Stimulated activated effector memory CD8-positive, alpha-beta T cell treated with anti-CD3 and anti-CD28 coated beads, Interleukin-12 subunit alpha, Interleukin-12 subunit beta, amount 100 ng/mL, for 72 hours (primary cell): ENCODE results near the gene TAB2.
"Not testable (repeated sequence)": the region's sequence is repeated elsewhere in the genome, so short reads cannot be mapped to it uniquely, and the experiment has no call there.

ENCODE experiments used
- ATAC-seq: fragments of 150-1000 bp; cut with Tn5 transposase; 2 replicates; pipeline ENCODE4 v1.10.0; 2021
- DNase-seq, 2 donors: peaks; one replicate each; pipeline ENCODE4 v3.0.0; 2021 to 2022; ENCODE audit warnings: low spot score in 2 of 2
- H3K27ac Mint-ChIP-seq: one replicate; pipeline ENCODE4 v1.8.0; 2022; ENCODE audit warnings: mild to moderate bottlenecking, mixed read lengths
- H3K36me3 Mint-ChIP-seq: one replicate; pipeline ENCODE4 v1.8.0; 2022; ENCODE audit warnings: mild to moderate bottlenecking, mixed read lengths
- H3K4me1 Mint-ChIP-seq: one replicate; pipeline ENCODE4 v1.8.0; 2022; ENCODE audit warnings: mixed read lengths
- H3K4me3 Mint-ChIP-seq: one replicate; pipeline ENCODE4 v1.8.0; 2022; ENCODE audit warnings: mild to moderate bottlenecking, mixed read lengths
- H3K9me3 Mint-ChIP-seq: one replicate; pipeline ENCODE4 v1.8.0; 2022; ENCODE audit warnings: mixed read lengths

TAB2 gene

GRCh38 chr6:149335924-149336608 lies 18.6 kb downstream of the TAB2 start:
- peak; percentile 99 for ATAC-seq
- Mint-ChIP-seq H3K27ac (peak overlapping the region; percentile 89), H3K4me1 (peaks cover 79% of the 10 kb centered on the region), H3K36me3 (peaks cover 60% of the 10 kb centered on the region), H3K4me3 (peak overlapping the region; percentile 57), H3K9me3 (no peaks in the 10 kb centered on the region)
- peak; percentile 28 to 72 for DNase-seq

GRCh38 chr6:149336609-149336928 lies 19.1 kb downstream of the TAB2 start:
- Mint-ChIP-seq H3K27ac (peak overlapping the region; percentile 89), H3K36me3 (peaks cover 60% of the 10 kb centered on the region), H3K9me3 (no peaks in the 10 kb centered on the region), H3K4me1 (peaks cover 79% of the 10 kb centered on the region), H3K4me3 (peak overlapping the region; percentile 57)
- no peak for ATAC-seq
- DNase-seq: no peak

GRCh38 chr6:149337320-149337719 lies 19.8 kb downstream of the TAB2 start:
- ATAC-seq (no peak), DNase-seq (no peak)
- Mint-ChIP-seq H3K9me3 (no peaks in the 10 kb centered on the region), H3K4me1 (peaks cover 79% of the 10 kb centered on the region), H3K36me3 (peaks cover 60% of the 10 kb centered on the region), H3K4me3 (peak overlapping the region; percentile 27), H3K27ac (peak overlapping the region; percentile 73)

- Mint-ChIP-seq H3K4me1 (peaks cover 73% of the 10 kb centered on the region), H3K27ac (peak overlapping the region; percentile 87), H3K4me3 (peak overlapping the region; percentile 55), H3K36me3 (peaks cover 83% of the 10 kb centered on the region), H3K9me3 (no peaks in the 10 kb centered on the region)
- no peak for DNase-seq
- peak; percentile 55 for ATAC-seq
Observed at GRCh38 chr6:149340200-149340599, 22.7 kb downstream of the TAB2 start.

GRCh38 chr6:149342525-149342924 lies 25.0 kb downstream of the TAB2 start:
- no peak for DNase-seq
- Mint-ChIP-seq H3K4me3 (peak overlapping the region; percentile 55), H3K4me1 (peaks cover 68% of the 10 kb centered on the region)

GRCh38 chr6:149343501-149343900 lies 26.0 kb downstream of the TAB2 start:
- Mint-ChIP-seq H3K4me1 (peaks cover 64% of the 10 kb centered on the region), H3K9me3 (no peaks in the 10 kb centered on the region), H3K36me3 (peaks cover 92% of the 10 kb centered on the region), H3K4me3 (no peak overlapping the region), H3K27ac (peak overlapping the region; percentile 71)
- ATAC-seq: no peak
- no peak for DNase-seq

More at GRCh38 chr6:149342525-149342924, 25.0 kb downstream of the TAB2 start:
- H3K36me3 Mint-ChIP-seq: peaks cover 93% of the 10 kb centered on the region
- H3K27ac Mint-ChIP-seq: peak overlapping the region; percentile 87
- no peaks in the 10 kb centered on the region for H3K9me3 Mint-ChIP-seq
- ATAC-seq: no peak

GRCh38 chr6:149346078-149346477 lies 28.6 kb downstream of the TAB2 start:
- Mint-ChIP-seq H3K9me3 (no peaks in the 10 kb centered on the region), H3K36me3 (peaks cover 96% of the 10 kb centered on the region), H3K4me3 (no peak overlapping the region), H3K4me1 (peaks cover 55% of the 10 kb centered on the region), H3K27ac (peak overlapping the region; percentile 15)
- ATAC-seq (no peak), DNase-seq (no peak)

- Mint-ChIP-seq H3K4me1 (peaks cover 47% of the 10 kb centered on the region), H3K36me3 (peaks cover 96% of the 10 kb centered on the region), H3K9me3 (no peaks in the 10 kb centered on the region), H3K27ac (no peak overlapping the region), H3K4me3 (no peak overlapping the region)
- DNase-seq (no peak), ATAC-seq (no peak)
Observed at GRCh38 chr6:149347067-149347466, 29.6 kb downstream of the TAB2 start.

GRCh38 chr6:149349279-149349678 lies 31.8 kb downstream of the TAB2 start:
- DNase-seq, H3K9me3 Mint-ChIP-seq, H3K27ac Mint-ChIP-seq, H3K4me3 Mint-ChIP-seq, ATAC-seq: not testable (repeated sequence)
- peaks cover 46% of the 10 kb centered on the region for H3K4me1 Mint-ChIP-seq
- H3K36me3 Mint-ChIP-seq: peaks cover 96% of the 10 kb centered on the region

GRCh38 chr6:149354009-149354408 lies 36.5 kb downstream of the TAB2 start:
- no peak overlapping the region for H3K4me3 Mint-ChIP-seq

GRCh38 chr6:149356081-149356750 lies 38.7 kb downstream of the TAB2 start:
- Mint-ChIP-seq H3K4me3 (no peak overlapping the region), H3K4me1 (peaks cover 53% of the 10 kb centered on the region), H3K27ac (peak overlapping the region; percentile 48), H3K9me3 (no peaks in the 10 kb centered on the region), H3K36me3 (peaks cover 99% of the 10 kb centered on the region)
- ATAC-seq (peak; percentile 48), DNase-seq (no peak)

More at GRCh38 chr6:149354009-149354408, 36.5 kb downstream of the TAB2 start:
- Mint-ChIP-seq H3K27ac (no peak overlapping the region), H3K9me3 (no peaks in the 10 kb centered on the region), H3K36me3 (peaks cover 99% of the 10 kb centered on the region), H3K4me1 (peaks cover 40% of the 10 kb centered on the region)
- no peak for DNase-seq
- no peak for ATAC-seq

GRCh38 chr6:149357726-149358538 lies 40.4 kb downstream of the TAB2 start:
- no peak for ATAC-seq
- Mint-ChIP-seq H3K36me3 (peaks cover 99% of the 10 kb centered on the region), H3K4me3 (no peak overlapping the region), H3K9me3 (peaks cover 5% of the 10 kb centered on the region), H3K4me1 (peaks cover 59% of the 10 kb centered on the region), H3K27ac (no peak overlapping the region)
- no peak for DNase-seq

GRCh38 chr6:149359440-149359839 lies 41.9 kb downstream of the TAB2 start:
- Mint-ChIP-seq H3K9me3 (peaks cover 5% of the 10 kb centered on the region), H3K4me1 (peaks cover 66% of the 10 kb centered on the region), H3K36me3 (peaks cover 97% of the 10 kb centered on the region), H3K4me3 (no peak overlapping the region), H3K27ac (peak overlapping the region; percentile 27)
- DNase-seq (no peak), ATAC-seq (no peak)

GRCh38 chr6:149360536-149360935 lies 43.0 kb downstream of the TAB2 start:
- Mint-ChIP-seq H3K4me1 (peaks cover 67% of the 10 kb centered on the region), H3K27ac (peak overlapping the region; percentile 50), H3K9me3 (peaks cover 5% of the 10 kb centered on the region), H3K4me3 (no peak overlapping the region), H3K36me3 (peaks cover 86% of the 10 kb centered on the region)
- ATAC-seq: no peak
- no peak for DNase-seq

GRCh38 chr6:149362289-149362688 lies 44.8 kb downstream of the TAB2 start:
- peak; percentile 75 for ATAC-seq
- Mint-ChIP-seq H3K36me3 (peaks cover 69% of the 10 kb centered on the region), H3K27ac (peak overlapping the region; percentile 63), H3K9me3 (peaks cover 5% of the 10 kb centered on the region), H3K4me1 (peaks cover 61% of the 10 kb centered on the region), H3K4me3 (no peak overlapping the region)
- no peak for DNase-seq
